OCI-LY1 (cell line): ENCODE results near the gene PRSS21.

Experiments used
- CTCF ChIP-seq: fragments of 200-600 bp; sonication (generic), shearing (Covaris generic); IDR thresholded peaks from 2 replicates; pipeline ENCODE4 v1.5.1; 2017; ENCODE audit warnings: mild to moderate bottlenecking, antibody characterized with exemption, low read length, moderate library complexity, mixed read lengths
- EZH2 ChIP-seq: fragments of 200-600 bp; sonication (generic), shearing (Covaris generic); IDR thresholded peaks from 2 replicates; pipeline ENCODE4 v1.8.0; 2017; ENCODE audit warnings: borderline replicate concordance, mixed run types, mild to moderate bottlenecking, antibody characterized with exemption, low read length, moderate library complexity, mixed read lengths

GRCh38 chr16:2843526-2843925, 26.5 kb downstream of the PRSS21 start:
- TF ChIP-seq CTCF, result no peak
- no peak for TF ChIP-seq EZH2
